Measurements from ENCODE around the gene NLN.
"Not testable (repeated sequence)": the region's sequence is repeated elsewhere in the genome, so short reads cannot be mapped to it uniquely, and the experiment has no call there.

NLN gene

DNA sequence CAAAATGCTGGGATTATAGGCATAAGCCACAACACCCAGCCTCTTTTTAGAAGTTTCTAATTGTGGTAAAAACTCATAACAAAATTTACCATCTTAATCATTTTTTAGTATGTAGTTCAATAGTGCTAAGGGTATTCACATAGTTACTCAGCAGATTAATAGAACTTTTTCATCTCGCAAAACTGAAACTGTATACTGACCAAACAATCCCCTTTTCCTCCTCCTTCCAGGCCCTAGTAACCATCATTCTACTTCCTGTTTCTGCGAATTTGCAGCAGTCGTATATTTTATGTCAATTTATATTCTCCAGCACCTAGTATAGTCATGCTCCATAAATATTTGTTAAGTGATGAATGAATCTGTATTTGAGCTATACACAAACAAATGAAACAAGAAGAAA lies 118.1 kb downstream of the NLN start:
- no peaks in the 10 kb centered on the region for H4K20me1 ChIP-seq (ENCODE audit: insufficient read depth)
- no peak overlapping the region for H2AFZ ChIP-seq (ENCODE audit: low read depth)
- no peak overlapping the region for H3K4me3 ChIP-seq (IDR thresholded peaks at IDR 0.05; ENCODE audit: insufficient read depth, low read depth, low read length)
- no peak overlapping the region for H3K27ac ChIP-seq
- TF ChIP-seq CTCF (conservative IDR thresholded peaks at IDR 0.05; ENCODE audit: low read depth, low read length) = no peak
- no peaks in the 10 kb centered on the region for H3K36me3 ChIP-seq (ENCODE audit: insufficient read depth)
- no peak overlapping the region for H3K9ac ChIP-seq
- no peak overlapping the region for H3K4me2 ChIP-seq
- H3K79me2 ChIP-seq (ENCODE audit: insufficient read depth, low read depth) = no peaks in the 10 kb centered on the region
- H3K4me1 ChIP-seq (ENCODE audit: low read depth, poor library complexity, severe bottlenecking) = peaks cover 8% of the 10 kb centered on the region
- H3K27me3 ChIP-seq (ENCODE audit: insufficient read depth, low read depth) = no peaks in the 10 kb centered on the region

DNA sequence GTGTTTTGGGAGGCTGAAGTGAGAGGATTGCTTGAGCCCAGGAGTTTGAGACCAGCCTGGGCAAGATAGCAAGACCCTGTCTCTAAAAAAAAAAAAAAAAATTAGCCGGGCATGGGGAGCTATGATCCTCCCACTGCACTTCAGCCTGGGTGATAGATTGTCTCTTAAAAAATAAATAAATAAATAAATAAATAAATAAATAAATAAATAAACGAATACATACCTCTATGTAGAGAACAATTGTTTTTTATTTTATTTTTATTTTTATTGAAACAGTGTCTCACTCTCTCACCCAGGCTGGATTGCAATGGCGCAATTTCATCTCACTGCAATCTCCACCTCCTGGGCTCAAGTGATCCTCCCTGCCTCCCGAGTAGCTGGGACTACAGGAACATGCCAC lies 122.8 kb downstream of the NLN start:
- H3K27me3 ChIP-seq (ENCODE audit: insufficient read depth, low read depth); H3K4me3 ChIP-seq (IDR thresholded peaks at IDR 0.05; ENCODE audit: insufficient read depth, low read depth, low read length); H4K20me1 ChIP-seq (ENCODE audit: insufficient read depth); H3K27ac ChIP-seq; H2AFZ ChIP-seq (ENCODE audit: low read depth); H3K79me2 ChIP-seq (ENCODE audit: insufficient read depth, low read depth); H3K9ac ChIP-seq; H3K36me3 ChIP-seq (ENCODE audit: insufficient read depth): not testable (repeated sequence)
- Histone ChIP-seq H3K4me2 (peak overlapping the region; percentile 67; the same call in 1 of the 2 replicates), H3K4me1 (ENCODE audit: low read depth, poor library complexity, severe bottlenecking) (peaks cover 22% of the 10 kb centered on the region)

GRCh38 chr5:65846101-65846500 lies 124.1 kb downstream of the NLN start:
- Histone ChIP-seq H3K4me3 (IDR thresholded peaks at IDR 0.05; ENCODE audit: insufficient read depth, low read depth, low read length) (no peak overlapping the region), H3K4me2 (peak overlapping the region; percentile 67; the same call in 1 of the 2 replicates), H3K9ac (no peak overlapping the region), H3K79me2 (ENCODE audit: insufficient read depth, low read depth) (no peaks in the 10 kb centered on the region), H2AFZ (ENCODE audit: low read depth) (no peak overlapping the region), H4K20me1 (ENCODE audit: insufficient read depth) (no peaks in the 10 kb centered on the region), H3K36me3 (ENCODE audit: insufficient read depth) (no peaks in the 10 kb centered on the region), H3K27ac (no peak overlapping the region; the same call in 1 of the 2 replicates), H3K4me1 (ENCODE audit: low read depth, poor library complexity, severe bottlenecking) (peaks cover 22% of the 10 kb centered on the region), H3K27me3 (ENCODE audit: insufficient read depth, low read depth) (no peaks in the 10 kb centered on the region)
- TF ChIP-seq CTCF (conservative IDR thresholded peaks at IDR 0.05; ENCODE audit: low read depth, low read length) = no peak

- H3K27ac ChIP-seq; H3K79me2 ChIP-seq (ENCODE audit: insufficient read depth, low read depth); H3K27me3 ChIP-seq (ENCODE audit: insufficient read depth, low read depth); H4K20me1 ChIP-seq (ENCODE audit: insufficient read depth); H2AFZ ChIP-seq (ENCODE audit: low read depth); H3K36me3 ChIP-seq (ENCODE audit: insufficient read depth); H3K4me2 ChIP-seq; H3K9ac ChIP-seq; H3K4me3 ChIP-seq (IDR thresholded peaks at IDR 0.05; ENCODE audit: insufficient read depth, low read depth, low read length): not testable (repeated sequence)
- H3K4me1 ChIP-seq (ENCODE audit: low read depth, poor library complexity, severe bottlenecking) = peaks cover 22% of the 10 kb centered on the region
Measured at GRCh38 chr5:65847019-65847418, 125.0 kb downstream of the NLN start.

GRCh38 chr5:65849918-65850317 lies 127.9 kb downstream of the NLN start:
- not testable (repeated sequence) for H3K9ac ChIP-seq; H3K4me2 ChIP-seq; H3K36me3 ChIP-seq (ENCODE audit: insufficient read depth); H4K20me1 ChIP-seq (ENCODE audit: insufficient read depth); H3K27ac ChIP-seq; H3K27me3 ChIP-seq (ENCODE audit: insufficient read depth, low read depth); H2AFZ ChIP-seq (ENCODE audit: low read depth); H3K79me2 ChIP-seq (ENCODE audit: insufficient read depth, low read depth); H3K4me3 ChIP-seq (IDR thresholded peaks at IDR 0.05; ENCODE audit: insufficient read depth, low read depth, low read length)
- H3K4me1 ChIP-seq (ENCODE audit: low read depth, poor library complexity, severe bottlenecking) = peaks cover 16% of the 10 kb centered on the region

GRCh38 chr5:65854925-65855324 lies 132.9 kb downstream of the NLN start:
- H3K27me3 ChIP-seq (ENCODE audit: insufficient read depth, low read depth) = no peaks in the 10 kb centered on the region
- TF ChIP-seq CTCF (conservative IDR thresholded peaks at IDR 0.05; ENCODE audit: low read depth, low read length) = no peak
- no peak overlapping the region for H3K27ac ChIP-seq
- H3K79me2 ChIP-seq (ENCODE audit: insufficient read depth, low read depth) = no peaks in the 10 kb centered on the region
- no peaks in the 10 kb centered on the region for H3K4me1 ChIP-seq (ENCODE audit: low read depth, poor library complexity, severe bottlenecking)
- no peak overlapping the region for H3K9ac ChIP-seq
- no peaks in the 10 kb centered on the region for H4K20me1 ChIP-seq (ENCODE audit: insufficient read depth)
- H3K36me3 ChIP-seq (ENCODE audit: insufficient read depth) = no peaks in the 10 kb centered on the region
- no peak overlapping the region for H2AFZ ChIP-seq (ENCODE audit: low read depth)
- no peak overlapping the region for H3K4me3 ChIP-seq (IDR thresholded peaks at IDR 0.05; ENCODE audit: insufficient read depth, low read depth, low read length)
- H3K4me2 ChIP-seq = no peak overlapping the region

Data from KMS-11 (cell line).